GM18951 (cell line): Measurements from ENCODE around the gene CORO2B.

Experiments used
- POLR2A ChIP-seq: IDR thresholded peaks from 4 replicates; pipeline ENCODE4 v1.6.1; 2011; ENCODE audit warnings: mild to moderate bottlenecking; ENCODE audit not compliant: insufficient read length, insufficient read depth; ENCODE audit errors: extremely low read depth
- in situ Hi-C: fragments of 300-500 bp; cut with MboI; formaldehyde crosslinking; loops from one replicate; pipeline ENCODE4 v1.12.0; 2022; ENCODE audit warnings: low sequenced_read_pairs, mixed read lengths, inconsistent platforms; ENCODE audit not compliant: unreplicated experiment

The CORO2B gene

GRCh38 chr15:68765602-68766368 is 187.0 kb downstream of the CORO2B start:
- in situ Hi-C loops: no loop called here
- no peak for TF ChIP-seq POLR2A

GRCh38 chr15:68767833-68768232 is 189.0 kb downstream of the CORO2B start:
- TF ChIP-seq POLR2A: no peak
- in situ Hi-C loops: no loop called here

GRCh38 chr15:68768321-68768720 is 189.5 kb downstream of the CORO2B start:
- no peak for TF ChIP-seq POLR2A
- in situ Hi-C loops: no loop called here

GRCh38 chr15:68769702-68770101 is 190.9 kb downstream of the CORO2B start:
- in situ Hi-C loops: no loop called here
- TF ChIP-seq POLR2A: no peak

- TF ChIP-seq POLR2A: no peak
- in situ Hi-C loops: no loop called here
Measured at GRCh38 chr15:68770216-68770615, 191.4 kb downstream of the CORO2B start.

GRCh38 chr15:68773036-68773435 is 194.2 kb downstream of the CORO2B start:
- in situ Hi-C loops: no loop called here
- no peak for TF ChIP-seq POLR2A

- in situ Hi-C loops: no loop called here
- no peak for TF ChIP-seq POLR2A
Measured at GRCh38 chr15:68774120-68774519, 195.3 kb downstream of the CORO2B start.

- in situ Hi-C loops: no loop called here
- TF ChIP-seq POLR2A: no peak
Measured at GRCh38 chr15:68774521-68775235, 195.9 kb downstream of the CORO2B start.

GRCh38 chr15:68775236-68775577 is 196.4 kb downstream of the CORO2B start:
- in situ Hi-C loops: no loop called here
- TF ChIP-seq POLR2A: no peak

GRCh38 chr15:68775671-68776476 is 197.1 kb downstream of the CORO2B start:
- TF ChIP-seq POLR2A: no peak
- in situ Hi-C loops: no loop called here

- in situ Hi-C loops: no loop called here
- TF ChIP-seq POLR2A: no peak
Measured at GRCh38 chr15:68776477-68777270, 197.9 kb downstream of the CORO2B start.
